H1 (cell line): ENCODE measurements around the gene RIMBP2. TPM values are rescaled to one million over a fixed set of nuclear protein-coding genes. Genes with fewer than 3 reads are reported as not detected.

Source experiments
- CTCF ChIA-PET: fragments of 300-600 bp; sonication (Branson Sonifier 250); formaldehyde crosslinking; loops from one replicate; lab custom pipeline; 2021; ENCODE audit not compliant: partially characterized antibody; lab: Charles Lee
- POLR2A ChIA-PET: fragments of 300-600 bp; sonication (Branson Sonifier 250); formaldehyde crosslinking; loops from one replicate; lab custom pipeline; 2021; ENCODE audit warnings: inconsistent platforms; ENCODE audit not compliant: partially characterized antibody; lab: Charles Lee
- DNase-seq, 2 experiments: peaks; one replicate each; pipeline versions ENCODE4 v3.0.0 to v3.0.0-alpha.2; 2010 to 2022; ENCODE audit warnings: low spot score in 2 of 2, low read depth in 1 of 2, mixed read lengths in 1 of 2
- FAIRE-seq: peaks from 2 replicates; lab custom pipeline; 2011; peaks lifted over from hg19 to GRCh38; lab: Jason Lieb, UNC
- H2AFZ ChIP-seq: 2 replicates; pipeline ENCODE4 v1.8.1; 2012; ENCODE audit warnings: low read length, inconsistent platforms
- H2AK5ac ChIP-seq: 2 replicates; pipeline ENCODE4 v1.6.1; 2013; ENCODE audit warnings: low read depth, low read length
- H2BK120ac ChIP-seq: replicated peaks from 2 replicates; pipeline ENCODE3; 2013; ENCODE audit warnings: low read depth, low read length, inconsistent platforms
- H2BK12ac ChIP-seq: 2 replicates; pipeline ENCODE4 v1.6.1; 2013; ENCODE audit warnings: low read depth, low read length
- H2BK15ac ChIP-seq: 2 replicates; pipeline ENCODE4 v1.6.1; 2013; ENCODE audit warnings: low read length
- H2BK20ac ChIP-seq: 2 replicates; pipeline ENCODE4 v1.6.1; 2013; ENCODE audit warnings: low read length
- H2BK5ac ChIP-seq: 2 replicates; pipeline ENCODE4 v1.6.1; 2013; ENCODE audit warnings: low read depth, low read length
- H3K14ac ChIP-seq: 2 replicates; pipeline ENCODE4 v1.6.1; 2013; ENCODE audit warnings: inconsistent platforms; ENCODE audit not compliant: insufficient read length
- H3K18ac ChIP-seq: 2 replicates; pipeline ENCODE4 v1.6.1; 2013; ENCODE audit warnings: low read length; ENCODE audit errors: extremely low read depth
- H3K23ac ChIP-seq: 2 replicates; pipeline ENCODE4 v1.6.1; 2013; ENCODE audit warnings: inconsistent platforms; ENCODE audit not compliant: insufficient read length
- H3K23me2 ChIP-seq: 2 replicates; pipeline ENCODE4 v1.6.1; 2013; ENCODE audit warnings: low read depth, low read length
- H3K27ac ChIP-seq: 2 replicates; pipeline ENCODE4 v1.6.1; 2011; ENCODE audit warnings: low read depth, low read length, inconsistent platforms
- H3K27me3 ChIP-seq, 4 experiments: replicated peaks in 1 of 4; 1 replicate in 1 of 4; 2 replicates in 3 of 4; pipeline versions ENCODE4 v1.6.1 to v1.8.1; 2011 to 2013; ENCODE audit warnings: low read length in 3 of 4, mild to moderate bottlenecking in 3 of 4, inconsistent platforms in 2 of 4, mixed read lengths in 2 of 4, moderate library complexity in 1 of 4; ENCODE audit not compliant: control insufficient read depth in 3 of 4, insufficient read depth in 3 of 4; ENCODE audit errors: extremely low read depth in 1 of 4
- H3K36me3 ChIP-seq, 4 experiments: 2 replicates each; pipeline versions ENCODE4 v1.6.1 to v1.8.1; 2011 to 2013; ENCODE audit warnings: mild to moderate bottlenecking in 4 of 4, low read length in 3 of 4, moderate library complexity in 2 of 4, control low read depth in 1 of 4, inconsistent platforms in 1 of 4; ENCODE audit not compliant: insufficient read depth in 4 of 4, control insufficient read depth in 2 of 4
- H3K4ac ChIP-seq: replicated peaks from 2 replicates; pipeline ENCODE3; 2013; ENCODE audit warnings: low read length, low read depth, mixed read lengths, inconsistent platforms; ENCODE audit not compliant: insufficient read length
- H3K4me1 ChIP-seq, 4 experiments: replicated peaks in 1 of 4; 1 replicate in 1 of 4; 2 replicates in 3 of 4; pipeline versions ENCODE4 v1.6.1 to v1.8.1; 2011 to 2013; ENCODE audit warnings: low read length in 3 of 4, inconsistent platforms in 2 of 4, mixed read lengths in 1 of 4; ENCODE audit not compliant: insufficient read depth in 4 of 4, control insufficient read depth in 3 of 4
- H3K4me2 ChIP-seq, 2 experiments: 2 replicates each; pipeline versions ENCODE4 v1.6.1 to v1.8.1; 2011 to 2013; ENCODE audit warnings: low read depth in 2 of 2, low read length in 2 of 2, control low read depth in 1 of 2, inconsistent platforms in 1 of 2, mild to moderate bottlenecking in 1 of 2; ENCODE audit not compliant: insufficient read depth in 1 of 2
- H3K4me3 ChIP-seq, 4 experiments: fragments of 200-600, 300-600 bp in 1 of 4; sonication (generic), shearing (Covaris generic), sonication (Bioruptor Twin) in 1 of 4; 2 replicates each; pipeline versions ENCODE4 v1.5.1 to v1.8.1; 2011 to 2016; ENCODE audit warnings: low read length in 4 of 4, low read depth in 3 of 4, control low read depth in 2 of 4, inconsistent platforms in 2 of 4, mild to moderate bottlenecking in 2 of 4, mixed read lengths in 1 of 4, moderate library complexity in 1 of 4; ENCODE audit not compliant: insufficient read depth in 2 of 4; ENCODE audit errors: extremely low read depth in 1 of 4
- H3K56ac ChIP-seq: replicated peaks from 2 replicates; pipeline ENCODE3; 2013; ENCODE audit warnings: low read depth, mild to moderate bottlenecking, mixed read lengths, low read length, inconsistent platforms; ENCODE audit not compliant: insufficient read length
- H3K79me1 ChIP-seq: 2 replicates; pipeline ENCODE4 v1.6.1; 2013; ENCODE audit warnings: low read depth, low read length, control low read depth
- H3K79me2 ChIP-seq, 2 experiments: 2 replicates each; pipeline versions ENCODE4 v1.6.1 to v1.8.1; 2012 to 2013; ENCODE audit warnings: low read length in 2 of 2, mild to moderate bottlenecking in 2 of 2, inconsistent platforms in 1 of 2; ENCODE audit not compliant: insufficient read depth in 2 of 2, control insufficient read depth in 1 of 2
- H3K9ac ChIP-seq, 4 experiments: replicated peaks in 1 of 4; 1 replicate in 1 of 4; 2 replicates in 3 of 4; pipeline versions ENCODE4 v1.6.1 to v1.8.1; 2011 to 2013; ENCODE audit warnings: low read depth in 3 of 4, low read length in 3 of 4, control low read depth in 2 of 4, mild to moderate bottlenecking in 2 of 4, moderate library complexity in 2 of 4, inconsistent platforms in 1 of 4; ENCODE audit errors: extremely low read depth in 1 of 4
- H3K9me3 ChIP-seq, 2 experiments: 2 replicates each; pipeline versions ENCODE4 v1.6.1 to v1.8.1; 2012 to 2013; ENCODE audit warnings: mild to moderate bottlenecking in 2 of 2, moderate library complexity in 2 of 2, control low read depth in 1 of 2, inconsistent platforms in 1 of 2, low read depth in 1 of 2, low read length in 1 of 2, mixed read lengths in 1 of 2; ENCODE audit not compliant: insufficient read depth in 2 of 2
- H4K20me1 ChIP-seq, 2 experiments: replicated peaks in 1 of 2; 2 replicates each; pipeline versions ENCODE3 to v1.8.1; 2011 to 2013; ENCODE audit warnings: inconsistent platforms in 2 of 2, low read length in 2 of 2, mild to moderate bottlenecking in 1 of 2; ENCODE audit not compliant: insufficient read depth in 2 of 2, control insufficient read depth in 1 of 2
- H4K5ac ChIP-seq: 2 replicates; pipeline ENCODE4 v1.6.1; 2013; ENCODE audit warnings: low read length, low read depth, mixed read lengths, inconsistent platforms; ENCODE audit not compliant: insufficient read length
- H4K8ac ChIP-seq: 2 replicates; pipeline ENCODE4 v1.8.0; 2013; ENCODE audit warnings: mild to moderate bottlenecking, moderate library complexity, low read length, inconsistent platforms; ENCODE audit not compliant: insufficient read depth; ENCODE audit errors: extremely low read depth
- H4K91ac ChIP-seq: replicated peaks from 2 replicates; pipeline ENCODE3; 2013; ENCODE audit warnings: low read length, mixed read lengths, inconsistent platforms; ENCODE audit not compliant: insufficient read length
- CEBPB ChIP-seq: IDR thresholded peaks from 2 replicates; pipeline ENCODE4 v1.6.1; 2012; ENCODE audit warnings: low read depth, low read length
- RBBP5 ChIP-seq: IDR thresholded peaks from 2 replicates; pipeline ENCODE4 v1.7.1; 2012; ENCODE audit warnings: low read depth, mild to moderate bottlenecking, inconsistent platforms, low read length, moderate library complexity, borderline replicate concordance
- WGBS, 2 experiments: shearing (Covaris generic) in 1 of 2; methylation state at CpG; one replicate each; pipeline versions ENCODE4 v1.1.6 to v1.1.7; 2013 to 2015; ENCODE audit warnings: low lambda C conversion rate in 2 of 2, mixed read lengths in 2 of 2, inconsistent platforms in 1 of 2, low coverage in 1 of 2, missing lambda C conversion rate in 1 of 2; ENCODE audit not compliant: insufficient replicate concordance in 2 of 2, insufficient coverage in 1 of 2, insufficient read length in 1 of 2; ENCODE audit errors: extremely low coverage in 1 of 2, missing lambda C conversion rate in 1 of 2; 5-methylcytosine and 5-hydroxymethylcytosine counted together
- polyA plus RNA-seq, 7 experiments: library from polyadenylated mRNA; depleted of rRNA in 3 of 7; stranded (reverse) in 5 of 7; unstranded in 2 of 7; fragments of >200 nt in 5 of 7; fragments of 200-250 nt in 2 of 7; gene quantifications; 1 replicate in 5 of 7; 2 replicates in 1 of 7; 4 replicates in 1 of 7; pipeline versions ENCODE4 v1.2.1 to v1.2.3, GENCODE V29; 2011 to 2013; ENCODE audit warnings: missing spikeins in 2 of 7, mixed read lengths in 2 of 7
- total RNA-seq: library from RNA; stranded (reverse); fragmentation: NEBNext Ultra II Directional; extraction: Animal tissue kit (Norgen Biotek cat#: 25700); gene quantifications from 2 replicates; pipeline ENCODE4 v1.2.1, GENCODE V29; 2021

The RIMBP2 gene
- total and polyA plus RNA-seq, 2 of the 8 experiments (the other 6 are each of a cell fraction or from before 2014, with no cell fraction given) = 0.18 to 0.65 TPM

GRCh38 chr12:130357729-130358330 lies 358.3 kb downstream of the RIMBP2 start:
- Histone ChIP-seq H2AK5ac (no peak overlapping the region), H3K23ac (no peak overlapping the region), H2AFZ (no peak overlapping the region), H3K4ac (no peak overlapping the region), H4K20me1 (peaks cover 0 to 2% of the 10 kb centered on the region in 2 experiments), H3K4me1 (no peaks in the 10 kb centered on the region), H2BK120ac (no peak overlapping the region), H3K23me2 (no peaks in the 10 kb centered on the region; the same call in 1 of the 2 replicates), H4K5ac (no peak overlapping the region), H3K27ac (no peak overlapping the region), H2BK12ac (no peak overlapping the region), H4K91ac (no peak overlapping the region), H3K4me3 (no peak overlapping the region), H3K27me3 (no peaks in the 10 kb centered on the region), H4K8ac (no peak overlapping the region), H3K4me2 (no peak overlapping the region), H3K79me2 (no peaks in the 10 kb centered on the region), H3K79me1 (no peaks in the 10 kb centered on the region), H2BK20ac (no peak overlapping the region), H3K18ac (no peak overlapping the region), H2BK5ac (no peak overlapping the region), H2BK15ac (no peak overlapping the region), H3K9me3 (no peaks in the 10 kb centered on the region), H3K9ac (no peak overlapping the region), H3K56ac (no peak overlapping the region), H3K36me3 (no peaks in the 10 kb centered on the region), H3K14ac (no peak overlapping the region)
- 76% methylated on average over 14 of the region's 14 CpGs; no CpG with 5 or more reads in 1 of the 2 experiments for WGBS, 2 experiments
- CTCF ChIA-PET = interaction anchor here (0.8 to 1.7 kb wide), 2 partner anchors 7 to 22 kb away, joined by 3 read pairs; no protein-coding TSS in a partner anchor
- no peak for TF ChIP-seq RBBP5
- TF ChIP-seq CEBPB = peak; percentile 88
- DNase-seq = no peak
- POLR2A ChIA-PET = no interaction called here
- FAIRE-seq = no peak
